ENCODE data around the gene ZNF490. TPM values are rescaled to one million over a fixed set of nuclear protein-coding genes. Genes with fewer than 3 reads are reported as not detected.

Gene ZNF490
- total and polyA plus RNA-seq, 10 of the 15 experiments (the other 5 are each of a cell fraction or from before 2014, with no cell fraction given): 0.57 to 8.4 (median 3.2) TPM

- FAIRE-seq (no peak), ATAC-seq (no peak), DNase-seq (ENCODE audit: low read depth, low spot score) (no peak)
- no peaks in the 10 kb centered on the region for H3K27me3 ChIP-seq (replicated peaks in 1 of 2; ENCODE audit: control insufficient read depth in 2 of 2, insufficient read depth in 2 of 2, low read length in 1 of 2)
- H3K27ac ChIP-seq (ENCODE audit: control insufficient read depth, insufficient read depth): no peak overlapping the region
- H3K4me2 ChIP-seq (ENCODE audit: control insufficient read depth, insufficient read depth): no peak overlapping the region
- no peaks in the 10 kb centered on the region for H3K4me1 ChIP-seq (ENCODE audit: control insufficient read depth, insufficient read depth, low read length)
- POLR2A ChIA-PET: no interaction called here
- H3K9ac ChIP-seq (ENCODE audit: control insufficient read depth, insufficient read depth, low read length): no peak overlapping the region
- no peaks in the 10 kb centered on the region; the same call in 2 of the 3 replicates for H3K9me3 ChIP-seq (replicated peaks; ENCODE audit: control insufficient read depth, insufficient read depth, low read length)
- H3K79me2 ChIP-seq (ENCODE audit: control insufficient read depth, insufficient read depth, low read length): no peaks in the 10 kb centered on the region
- intact Hi-C loops (cut with micrococcal nuclease; ENCODE audit: unreplicated experiment): no loop called here
- H3K4me3 ChIP-seq: no peak overlapping the region
- H2AFZ ChIP-seq (ENCODE audit: control insufficient read depth, low read depth, low read length): no peak overlapping the region
- 96% methylated on average over 6 of the region's 6 CpGs for WGBS (ENCODE audit: insufficient coverage, insufficient replicate concordance, low lambda C conversion rate, missing lambda C conversion rate)
- peaks cover 14 to 15% of the 10 kb centered on the region in 2 experiments; a peak in 3 of 4 replicates for H3K36me3 ChIP-seq (ENCODE audit: control insufficient read depth in 2 of 2, insufficient read depth in 2 of 2, low read length in 1 of 2)
- SMC1A ChIA-PET (ENCODE audit: uncharacterized antibody, unreplicated experiment): no interaction called here
- no peaks in the 10 kb centered on the region for H4K20me1 ChIP-seq (ENCODE audit: control insufficient read depth, insufficient read depth)
- CTCF ChIA-PET: interaction anchor here (1.5 kb wide), 1 partner anchor 13 kb away, joined by 3 read pairs; no protein-coding TSS in a partner anchor
- in situ Hi-C loops (cut with MboI): no loop called here
- BruUV-seq (replicated peaks): no TSS peak
- TF ChIP-seq ZNF207 (IDR thresholded peaks at IDR 0.05; ENCODE audit: borderline replicate concordance): no peak
- no peak for TF ChIP-seq ZNF274 (IDR thresholded peaks at IDR 0.05; ENCODE audit: insufficient read depth, insufficient read length)
- TF ChIP-seq, protein P1, sequence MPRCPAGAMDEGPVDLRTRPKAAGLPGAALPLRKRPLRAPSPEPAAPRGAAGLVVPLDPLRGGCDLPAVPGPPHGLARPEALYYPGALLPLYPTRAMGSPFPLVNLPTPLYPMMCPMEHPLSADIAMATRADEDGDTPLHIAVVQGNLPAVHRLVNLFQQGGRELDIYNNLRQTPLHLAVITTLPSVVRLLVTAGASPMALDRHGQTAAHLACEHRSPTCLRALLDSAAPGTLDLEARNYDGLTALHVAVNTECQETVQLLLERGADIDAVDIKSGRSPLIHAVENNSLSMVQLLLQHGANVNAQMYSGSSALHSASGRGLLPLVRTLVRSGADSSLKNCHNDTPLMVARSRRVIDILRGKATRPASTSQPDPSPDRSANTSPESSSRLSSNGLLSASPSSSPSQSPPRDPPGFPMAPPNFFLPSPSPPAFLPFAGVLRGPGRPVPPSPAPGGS (IDR thresholded peaks at IDR 0.05; ENCODE audit: borderline replicate concordance, insufficient read depth, low read depth, low read length, poor library complexity, severe bottlenecking): no peak
- no peak for TF ChIP-seq IKZF1 (conservative IDR thresholded peaks at IDR 0.05)
- TF ChIP-seq CHD2 (IDR thresholded peaks at IDR 0.05; ENCODE audit: borderline replicate concordance, low read depth, low read length): no peak
- no peak for TF ChIP-seq USF1 (IDR thresholded peaks at IDR 0.05; ENCODE audit: borderline replicate concordance, extremely low read length, insufficient read depth, low read depth, low read length)
- no peak for TF ChIP-seq RELB (IDR thresholded peaks at IDR 0.05; ENCODE audit: low read depth)
- no peak for TF ChIP-seq ZNF217 (IDR thresholded peaks at IDR 0.05)
- TF ChIP-seq ZNF622 (IDR thresholded peaks at IDR 0.05): no peak
- no peak for TF ChIP-seq POU2F2 (IDR thresholded peaks at IDR 0.05; ENCODE audit: borderline replicate concordance, low read depth, low read length)
- RAD21 ChIA-PET (ENCODE audit: unreplicated experiment): no interaction called here
These were observed 41.6 kb upstream of the ZNF490 start for GRCh38 chr19:12652219-12652618.

Measured in GM12878 (cell line).